Subcutaneous adipose tissue (tissue), 4 donors: ENCODE measurements around the gene R3HCC1L. TPM values are rescaled to one million over a fixed set of nuclear protein-coding genes. Genes with fewer than 3 reads are reported as not detected.

Experiments
- total RNA-seq, 4 donors: library from RNA; depleted of rRNA; stranded (reverse); fragments of >200 nt; gene quantifications; one replicate each; pipeline ENCODE4 v1.1.0, GENCODE V29; 2016
- TF ChIP-seq, protein P1 (sequence below): fragments of 450-650 bp; IDR thresholded peaks from one replicate; pipeline ENCODE4 v1.5.1; 2016; ENCODE audit warnings: low read depth, mild to moderate bottlenecking, control low read depth, antibody characterized with exemption, moderate library complexity

The R3HCC1L gene
- total RNA-seq, 4 donors from 2014 or later, result 15.2 to 21.1 (median 20.3) TPM

DNA sequence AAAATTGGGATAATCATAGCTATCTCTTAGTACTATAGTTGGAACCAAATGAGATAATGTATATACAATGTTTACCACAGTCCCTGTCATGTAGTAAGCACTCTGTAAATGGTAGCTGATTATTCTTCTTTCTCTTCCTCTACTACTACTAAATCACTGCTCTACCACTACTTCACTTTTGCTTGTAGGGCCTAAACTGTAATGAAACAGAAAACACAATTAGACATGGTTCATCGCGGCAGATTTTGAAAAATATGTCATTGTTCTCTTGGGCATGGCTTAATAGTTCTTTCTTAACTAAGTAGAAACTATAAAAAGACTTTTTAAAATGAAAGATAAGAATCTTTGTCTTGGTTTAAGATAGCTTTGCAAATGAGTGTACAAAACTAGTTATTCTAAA is 34.9 kb downstream of the R3HCC1L start:
- TF ChIP-seq, protein P1, sequence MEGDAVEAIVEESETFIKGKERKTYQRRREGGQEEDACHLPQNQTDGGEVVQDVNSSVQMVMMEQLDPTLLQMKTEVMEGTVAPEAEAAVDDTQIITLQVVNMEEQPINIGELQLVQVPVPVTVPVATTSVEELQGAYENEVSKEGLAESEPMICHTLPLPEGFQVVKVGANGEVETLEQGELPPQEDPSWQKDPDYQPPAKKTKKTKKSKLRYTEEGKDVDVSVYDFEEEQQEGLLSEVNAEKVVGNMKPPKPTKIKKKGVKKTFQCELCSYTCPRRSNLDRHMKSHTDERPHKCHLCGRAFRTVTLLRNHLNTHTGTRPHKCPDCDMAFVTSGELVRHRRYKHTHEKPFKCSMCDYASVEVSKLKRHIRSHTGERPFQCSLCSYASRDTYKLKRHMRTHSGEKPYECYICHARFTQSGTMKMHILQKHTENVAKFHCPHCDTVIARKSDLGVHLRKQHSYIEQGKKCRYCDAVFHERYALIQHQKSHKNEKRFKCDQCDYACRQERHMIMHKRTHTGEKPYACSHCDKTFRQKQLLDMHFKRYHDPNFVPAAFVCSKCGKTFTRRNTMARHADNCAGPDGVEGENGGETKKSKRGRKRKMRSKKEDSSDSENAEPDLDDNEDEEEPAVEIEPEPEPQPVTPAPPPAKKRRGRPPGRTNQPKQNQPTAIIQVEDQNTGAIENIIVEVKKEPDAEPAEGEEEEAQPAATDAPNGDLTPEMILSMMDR, result no peak

DNA sequence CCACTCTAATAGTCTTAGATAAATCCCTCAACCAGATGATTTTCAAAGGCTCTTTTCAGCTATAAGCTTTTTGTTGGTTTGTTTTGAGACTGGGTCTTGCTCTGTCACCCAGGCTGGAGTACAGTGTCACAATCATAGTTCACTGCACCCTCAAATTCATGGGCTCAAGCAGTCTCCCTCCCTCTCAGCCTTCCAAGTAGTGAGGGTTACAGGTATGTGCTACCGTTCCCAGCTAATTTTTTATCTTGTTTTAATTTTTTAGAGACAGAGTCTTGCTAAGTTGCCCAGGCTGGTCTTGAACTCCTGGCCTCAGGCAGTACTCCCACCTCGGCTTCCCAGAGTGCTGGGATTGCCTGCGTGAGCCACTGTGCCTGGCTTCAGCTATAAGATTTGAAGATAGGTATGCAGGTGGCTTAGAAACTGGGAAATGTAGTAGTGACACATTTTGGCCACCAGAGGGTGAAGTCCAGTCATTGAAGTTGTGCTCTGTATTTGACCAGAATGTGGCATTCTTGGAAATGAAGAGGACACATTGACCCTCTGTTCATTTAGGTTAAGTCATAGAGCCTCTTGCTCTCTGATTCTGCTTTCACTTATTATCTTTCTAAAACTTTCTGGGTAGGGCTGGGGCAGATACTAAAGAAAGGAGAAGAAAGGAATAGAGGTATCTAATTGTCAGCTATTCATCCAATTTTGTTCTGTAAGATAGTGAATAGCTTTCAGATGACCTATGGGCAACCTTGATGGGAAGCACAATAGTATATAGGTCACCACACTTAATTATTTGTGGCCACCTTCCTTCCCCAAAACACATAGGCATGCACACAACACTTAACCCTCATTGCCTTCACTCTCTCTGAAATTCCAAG is 36.0 kb downstream of the R3HCC1L start:
- TF ChIP-seq, protein P1, result no peak

DNA sequence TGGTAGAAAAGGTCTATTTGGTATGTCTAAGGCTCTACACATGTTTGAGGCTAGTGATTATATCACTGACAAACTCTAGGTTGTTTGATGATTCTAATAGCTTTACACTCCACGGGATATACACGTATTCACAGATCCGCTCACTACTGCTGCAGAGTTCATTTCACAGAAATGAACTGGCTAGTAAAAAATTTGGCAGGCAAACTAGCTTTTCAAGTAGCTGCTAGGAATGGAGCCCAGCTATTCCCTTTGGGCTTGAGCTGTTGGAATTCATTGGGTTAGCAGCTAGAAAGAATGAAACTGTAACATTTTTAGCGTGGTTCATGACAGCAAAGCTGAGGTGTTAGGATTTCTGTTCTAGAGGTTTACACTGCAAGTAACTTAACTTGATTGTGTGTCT is 37.6 kb downstream of the R3HCC1L start:
- TF ChIP-seq, protein P1, result no peak

DNA sequence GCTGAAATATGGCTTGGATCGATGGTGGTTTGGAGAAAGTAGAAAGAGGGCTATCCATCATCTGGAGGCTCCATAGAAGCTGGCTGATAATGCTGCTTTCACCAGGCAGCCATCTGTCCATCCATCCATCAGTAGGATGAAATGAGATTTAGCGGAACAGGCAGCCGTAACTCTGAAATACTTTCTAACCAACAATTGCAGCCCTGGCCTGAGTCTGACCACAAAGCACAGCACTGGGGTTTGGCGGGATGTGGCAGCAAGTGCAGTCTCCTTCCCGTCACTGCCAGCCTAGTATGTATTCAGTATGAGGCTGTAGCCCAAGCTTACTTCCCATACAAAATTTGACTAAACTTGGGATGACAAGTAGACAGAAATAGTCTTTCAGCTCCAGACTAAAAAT is 38.0 kb downstream of the R3HCC1L start:
- TF ChIP-seq, protein P1, result no peak

DNA sequence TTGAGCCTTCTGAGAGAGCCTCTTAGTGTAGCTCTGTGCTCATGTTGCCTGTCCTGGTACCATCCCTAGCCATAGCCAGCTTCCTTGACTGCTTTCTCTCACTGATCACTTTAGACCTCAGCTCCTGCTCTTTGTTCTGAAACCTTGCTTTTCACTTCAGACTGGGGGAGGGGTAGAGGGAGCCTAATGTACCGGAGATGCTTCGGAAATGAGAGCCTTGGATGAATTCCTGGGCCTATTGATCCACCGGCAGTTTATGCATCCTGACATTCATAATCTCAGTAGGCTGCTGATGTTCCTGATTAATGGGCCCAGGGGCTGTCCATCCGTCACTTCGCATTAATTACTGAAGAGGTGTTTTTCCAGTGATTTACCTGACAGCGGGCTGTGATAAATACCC is 38.8 kb downstream of the R3HCC1L start:
- TF ChIP-seq, protein P1, result no peak

DNA sequence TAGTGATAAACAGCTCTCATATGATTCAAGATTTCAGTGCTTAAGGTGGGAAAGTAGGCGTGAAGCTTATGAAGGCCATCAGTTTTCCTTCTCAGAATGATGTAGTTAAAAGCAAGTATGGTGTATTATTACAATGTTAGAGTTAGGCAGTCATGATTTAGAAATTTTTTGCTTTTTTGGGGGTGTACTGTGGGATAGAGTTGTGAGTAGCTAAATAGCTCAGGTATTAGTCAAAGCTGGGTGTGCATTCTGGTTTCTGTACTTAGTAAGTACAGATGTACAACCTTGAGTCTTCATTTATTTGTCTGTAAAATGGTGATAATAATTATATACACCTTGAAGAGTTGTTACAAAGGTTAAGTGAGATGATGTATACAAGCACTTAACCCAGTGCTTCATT is 52.2 kb downstream of the R3HCC1L start:
- TF ChIP-seq, protein P1, result no peak

DNA sequence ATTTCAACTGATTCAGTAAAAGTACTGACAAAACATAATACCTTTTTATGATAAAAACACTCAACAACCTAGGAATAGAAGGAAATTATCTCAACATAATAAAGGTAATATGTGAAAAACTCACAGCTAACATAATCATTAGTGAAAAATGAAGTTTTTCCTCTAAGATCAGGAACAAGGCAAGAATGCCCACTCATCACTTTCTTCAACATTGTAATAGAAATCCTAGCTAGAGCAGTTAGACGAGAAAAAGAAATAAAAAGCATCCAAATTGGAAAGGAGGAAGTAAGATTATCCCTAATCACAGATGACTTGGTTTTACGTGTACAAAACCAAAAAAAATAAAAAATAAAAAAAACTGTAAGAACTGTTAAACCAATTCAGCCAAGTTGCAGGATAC is 58.6 kb downstream of the R3HCC1L start:
- TF ChIP-seq, protein P1, result no peak
